HG03575 (cell line): ENCODE measurements around the gene SPAG8.
A peak's percentile ranks its signal among the peaks of the same experiment; 100 is the strongest.

Experiments used
- ATAC-seq: cut with Tn5 transposase; IDR thresholded peaks from one replicate; pipeline ENCODE4 v1.9.1; 2021; ENCODE audit not compliant: unreplicated experiment, insufficient number of reproducible peaks, low FRiP score; ENCODE audit errors: extremely low read depth

Gene SPAG8

DNA sequence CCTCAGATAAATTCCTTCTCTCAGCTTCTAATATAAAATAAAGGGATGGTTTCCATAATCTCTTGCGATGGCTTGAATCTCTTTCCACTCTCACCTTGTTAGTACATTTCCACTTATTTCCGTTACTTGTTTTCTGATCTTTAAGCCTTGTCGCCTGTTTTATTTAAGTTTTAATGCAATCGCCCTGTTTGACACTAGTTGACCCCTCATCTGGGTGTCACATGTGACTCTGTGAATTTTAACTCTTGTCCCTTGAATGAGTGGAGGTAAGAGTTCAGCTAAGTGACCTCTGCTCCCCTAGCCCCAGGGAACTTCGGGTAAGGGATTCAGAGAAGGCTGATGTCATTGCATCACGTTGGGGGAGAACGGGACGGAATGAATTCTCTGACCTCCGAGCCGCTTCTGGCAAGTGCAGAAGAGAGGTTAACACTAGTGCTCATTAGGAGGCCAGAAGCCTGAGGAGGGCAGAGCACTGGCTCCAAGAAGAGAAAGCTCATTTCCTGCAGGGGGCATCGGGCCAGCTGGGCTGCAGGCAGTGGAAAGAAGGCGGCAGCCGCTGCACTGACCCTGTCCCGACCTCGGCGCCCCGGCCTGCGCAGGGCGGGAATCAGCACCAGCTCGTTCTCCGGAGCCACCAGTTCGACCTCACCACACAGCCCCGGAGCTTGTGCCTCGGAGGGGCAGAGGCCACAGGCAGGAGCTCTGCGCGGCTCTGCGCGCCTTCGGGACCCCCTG is 2.2 kb upstream of the SPAG8 start:
- ATAC-seq: peak; percentile 10

DNA sequence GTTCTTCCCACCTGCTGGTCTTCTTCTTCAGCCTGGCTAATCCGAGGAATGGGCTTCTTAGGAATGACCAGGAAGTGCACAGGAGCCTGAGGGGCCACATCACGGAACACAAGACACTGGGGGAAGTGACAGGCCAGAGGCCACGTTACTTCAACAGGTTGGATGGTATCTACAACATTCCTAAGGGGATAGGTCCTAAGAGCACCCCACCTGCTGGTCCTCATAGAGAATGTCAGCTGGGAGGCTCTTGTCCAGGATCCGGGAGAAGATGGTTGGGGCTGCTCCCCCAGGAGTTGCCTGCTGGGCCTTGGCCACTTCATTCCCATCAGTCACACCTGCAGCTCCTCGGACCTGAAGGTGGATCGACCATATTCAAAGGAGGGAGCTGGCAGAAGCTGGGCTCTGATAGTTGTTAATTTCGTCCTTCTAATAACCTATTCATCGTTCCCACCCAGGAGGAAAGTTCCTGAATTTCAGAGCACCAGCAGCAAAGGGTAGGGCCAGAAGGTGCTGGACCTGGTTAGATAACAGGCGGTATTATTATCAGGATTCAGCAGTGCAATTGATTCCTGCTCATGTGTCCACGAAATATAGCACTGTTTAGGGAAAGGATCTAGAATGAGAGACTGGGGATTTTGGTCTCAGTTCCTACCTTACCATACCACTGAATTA is 1.5 kb upstream of the SPAG8 start:
- ATAC-seq: no peak

DNA sequence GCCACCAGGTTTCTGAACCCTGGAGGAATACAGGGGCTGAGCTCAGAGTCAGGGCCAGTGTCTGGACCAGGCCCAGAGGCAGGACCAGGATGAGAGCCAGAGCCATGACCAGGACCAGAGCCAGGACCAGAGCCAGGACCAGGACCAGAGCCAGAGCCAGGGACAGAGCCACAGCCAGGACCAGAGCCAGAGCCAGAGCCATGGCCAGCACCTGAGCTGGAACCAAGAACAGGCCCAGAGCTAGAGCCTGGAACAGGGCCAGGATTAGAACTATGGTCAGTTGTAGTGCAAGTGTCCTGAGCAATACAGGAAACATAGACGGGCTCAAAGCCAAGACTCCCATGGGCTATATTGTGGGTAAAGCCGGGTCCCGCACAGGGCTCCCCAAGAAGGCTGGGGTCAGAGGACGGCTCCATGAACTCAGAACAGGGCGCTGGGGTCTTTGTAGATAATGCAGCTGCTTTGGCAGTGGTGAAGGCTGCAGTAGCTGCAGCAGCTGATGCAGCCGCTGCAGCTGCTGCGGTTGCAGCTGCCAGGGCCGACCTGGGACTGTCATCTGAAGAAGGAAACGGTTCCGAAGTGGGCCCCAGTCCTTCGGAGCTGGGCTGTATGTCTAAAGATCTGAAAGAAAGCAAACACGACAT is 559 bp downstream of the SPAG8 start:
- no peak for ATAC-seq

DNA sequence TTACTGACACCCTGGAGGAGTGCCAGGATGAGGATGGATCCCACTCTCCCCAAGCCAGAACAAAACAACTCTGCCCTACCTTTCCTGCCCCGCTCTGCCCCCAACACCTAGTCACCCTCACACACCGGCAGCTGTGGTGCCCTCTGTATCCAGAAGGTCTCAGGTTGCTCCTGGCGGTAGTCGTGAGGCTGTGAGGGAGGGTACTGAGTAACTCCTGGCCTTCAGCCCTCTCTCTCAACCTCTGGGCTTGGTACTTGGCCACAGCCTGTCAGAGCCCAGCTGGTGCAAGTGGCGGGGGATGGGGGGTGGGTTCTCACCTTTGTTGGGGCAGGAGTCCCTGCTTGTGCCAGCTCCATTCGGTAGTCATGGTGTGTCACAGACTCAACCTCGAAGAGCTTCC is 1.9 kb downstream of the SPAG8 start:
- no peak for ATAC-seq

DNA sequence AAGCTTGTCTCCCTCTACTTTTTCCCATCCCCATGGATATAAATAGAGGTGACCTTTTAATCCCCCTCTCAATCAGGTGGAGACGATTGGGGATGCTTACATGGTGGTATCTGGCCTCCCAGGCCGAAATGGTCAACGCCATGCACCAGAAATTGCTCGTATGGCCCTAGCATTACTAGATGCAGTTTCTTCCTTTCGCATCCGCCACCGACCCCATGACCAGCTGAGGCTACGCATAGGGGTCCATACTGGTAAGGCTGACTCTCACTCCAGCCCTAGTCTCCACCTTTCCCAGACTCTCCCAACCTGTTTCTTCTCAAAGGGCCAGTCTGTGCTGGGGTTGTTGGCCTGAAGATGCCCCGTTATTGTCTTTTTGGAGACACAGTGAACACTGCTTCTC is 3.6 kb downstream of the SPAG8 start:
- no peak for ATAC-seq

DNA sequence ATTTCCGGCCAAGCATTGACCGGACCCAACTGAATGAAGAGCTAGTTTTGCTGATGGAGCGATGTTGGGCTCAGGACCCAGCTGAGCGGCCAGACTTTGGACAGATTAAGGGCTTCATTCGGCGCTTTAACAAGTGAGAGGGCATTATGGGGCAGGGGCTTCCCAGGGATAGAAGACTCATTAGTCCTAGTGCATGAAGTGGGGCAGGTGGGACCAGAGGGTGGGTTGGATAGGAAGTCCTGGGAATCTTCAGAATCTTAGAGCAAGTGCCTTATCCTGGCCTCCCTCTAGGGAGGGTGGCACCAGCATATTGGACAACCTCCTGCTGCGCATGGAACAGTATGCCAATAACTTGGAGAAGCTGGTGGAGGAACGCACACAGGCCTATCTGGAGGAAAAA is 6.0 kb downstream of the SPAG8 start:
- no peak for ATAC-seq

DNA sequence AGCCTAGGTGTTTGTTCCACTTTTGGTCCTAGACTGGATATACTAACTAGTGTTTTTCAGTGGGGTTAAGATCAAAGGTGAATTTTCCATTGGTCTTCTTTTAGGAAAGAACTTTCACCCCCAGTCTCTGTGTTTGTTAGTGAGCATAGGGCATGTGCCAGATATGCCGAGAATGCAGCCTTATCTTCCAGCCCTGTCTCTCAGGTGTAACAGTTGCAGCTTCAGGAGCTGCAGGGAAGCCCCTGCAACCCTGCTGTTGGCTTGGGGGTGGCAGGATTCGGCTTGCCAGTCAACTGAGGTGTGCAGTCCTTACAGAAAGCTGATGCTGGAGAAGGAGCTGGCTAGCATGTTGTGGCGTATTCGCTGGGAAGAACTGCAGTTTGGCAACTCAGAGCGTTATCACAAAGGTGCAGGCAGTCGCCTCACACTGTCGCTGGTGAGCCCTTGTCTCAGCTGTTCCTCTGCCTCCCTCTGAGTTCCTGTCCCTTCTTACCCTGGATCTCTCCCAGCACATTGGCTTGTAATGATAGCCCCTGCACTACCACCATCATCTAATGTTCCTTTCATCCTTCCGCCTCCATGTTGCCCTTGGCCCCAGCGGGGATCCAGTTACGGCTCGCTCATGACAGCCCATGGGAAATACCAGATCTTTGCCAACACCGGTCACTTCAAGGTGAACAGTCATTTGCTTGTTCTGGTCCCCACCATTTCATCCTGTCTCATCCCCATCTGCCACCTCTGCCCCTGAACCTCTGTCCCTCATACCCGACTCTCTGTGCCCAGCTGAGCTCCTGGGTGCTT is 10.5 kb downstream of the SPAG8 start:
- ATAC-seq: no peak

DNA sequence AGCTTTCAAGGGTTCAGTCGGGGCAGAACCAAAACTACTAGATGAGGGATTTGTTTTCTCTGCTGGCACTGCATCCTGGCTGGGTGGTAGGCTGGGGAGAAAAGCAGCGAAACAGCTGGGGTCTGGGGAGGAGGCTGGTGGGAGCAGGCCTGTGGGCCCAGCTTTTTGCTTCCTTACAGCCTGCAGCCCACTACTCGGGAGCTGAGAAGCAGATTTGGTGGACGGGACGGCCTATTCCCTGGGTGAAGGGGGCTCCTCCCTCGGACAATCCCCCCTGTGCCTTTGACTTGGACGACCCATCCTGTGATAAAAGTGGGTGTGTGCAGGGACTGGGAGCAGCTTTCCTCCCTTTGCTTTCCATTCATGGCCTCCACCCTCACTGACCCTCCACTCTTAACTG is 11.5 kb downstream of the SPAG8 start:
- ATAC-seq: no peak

DNA sequence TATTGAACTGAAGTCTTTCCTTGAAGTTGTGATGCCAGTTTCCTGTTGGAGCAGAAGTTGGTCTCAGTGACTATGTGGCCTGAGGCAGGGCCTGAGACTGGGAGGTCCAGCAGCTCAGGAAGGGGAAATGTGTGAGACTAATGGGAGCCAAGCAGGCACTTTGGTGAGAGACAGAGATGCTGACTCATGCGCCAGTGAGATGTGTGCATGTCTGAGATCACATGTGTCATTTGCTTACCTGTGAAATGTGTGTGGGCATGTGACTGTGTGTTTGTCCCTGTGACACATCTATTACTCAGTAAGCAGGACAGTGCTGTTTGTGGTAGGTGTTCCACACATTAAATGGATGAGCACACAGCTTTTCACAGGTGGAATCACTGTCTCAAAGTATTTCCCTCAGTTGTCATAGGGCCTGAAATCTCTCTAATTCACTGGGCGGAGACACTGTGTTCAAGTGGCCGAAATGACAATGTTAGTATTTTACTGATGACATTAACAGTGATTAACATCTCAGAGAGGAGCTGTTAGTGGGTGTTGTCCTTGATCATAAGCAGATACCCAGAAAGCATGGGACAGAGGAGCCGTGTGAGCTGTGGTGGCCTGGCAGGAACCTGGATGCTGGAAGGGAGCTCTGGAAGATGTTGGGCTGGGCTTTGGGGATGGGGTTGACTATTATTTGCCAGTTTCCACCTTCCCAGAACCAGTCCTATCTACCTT is 13.2 kb downstream of the SPAG8 start:
- ATAC-seq: no peak

DNA sequence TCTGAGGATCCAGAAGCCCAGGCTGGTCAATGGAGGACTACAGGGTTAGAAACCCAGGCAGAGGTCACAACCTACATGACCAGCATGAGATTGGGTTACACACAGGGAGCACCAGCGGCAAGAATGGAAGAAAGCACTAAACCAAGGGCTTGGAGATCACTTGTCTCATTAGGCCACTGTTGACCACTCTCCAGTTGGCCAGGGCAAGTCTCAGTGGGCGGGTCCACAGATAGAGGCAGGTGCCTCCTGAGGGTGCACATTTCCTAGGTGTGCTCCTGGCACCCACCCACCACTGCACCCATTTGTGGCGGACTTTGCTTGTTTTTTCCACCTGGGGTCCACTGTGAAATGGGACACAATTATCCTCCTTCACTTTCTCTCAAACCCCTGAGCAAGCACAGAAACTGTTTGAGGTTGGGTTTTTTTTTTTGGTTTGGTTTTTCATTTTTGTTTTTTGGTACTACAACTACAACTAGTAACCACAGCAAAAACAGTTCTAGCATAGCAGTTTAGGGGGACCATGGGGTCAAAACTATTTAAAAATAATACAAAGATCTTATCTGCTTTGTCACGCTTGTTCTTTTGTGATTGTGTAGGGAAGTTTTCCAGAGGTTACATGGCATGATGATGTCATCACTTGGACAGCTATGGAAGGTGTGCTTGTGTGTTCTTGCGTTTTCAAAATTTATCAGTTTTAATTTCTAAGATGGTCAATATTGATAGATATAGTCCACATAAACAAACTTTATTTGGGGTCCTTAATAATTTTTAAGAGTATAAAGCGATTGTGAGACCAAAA is 14.6 kb downstream of the SPAG8 start:
- ATAC-seq: no peak

DNA sequence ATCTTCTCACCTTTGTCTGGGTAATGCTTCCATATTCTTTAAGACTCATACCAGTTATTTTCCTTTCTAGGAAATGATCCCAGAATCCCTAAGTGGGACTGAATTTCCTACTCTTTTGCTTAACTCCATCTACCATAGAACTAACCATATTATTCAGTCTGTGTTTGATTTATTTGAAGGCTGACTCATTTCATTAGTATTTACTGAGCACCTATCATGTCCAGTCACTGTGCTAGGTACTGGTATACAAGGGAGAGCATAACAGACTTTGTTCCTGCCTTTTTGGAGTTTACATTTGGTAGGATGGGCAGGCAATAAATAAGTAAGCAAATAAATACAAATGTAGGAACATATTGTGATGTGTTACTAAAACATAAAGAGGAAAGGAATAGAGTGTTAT is 16.4 kb downstream of the SPAG8 start:
- ATAC-seq: no peak

DNA sequence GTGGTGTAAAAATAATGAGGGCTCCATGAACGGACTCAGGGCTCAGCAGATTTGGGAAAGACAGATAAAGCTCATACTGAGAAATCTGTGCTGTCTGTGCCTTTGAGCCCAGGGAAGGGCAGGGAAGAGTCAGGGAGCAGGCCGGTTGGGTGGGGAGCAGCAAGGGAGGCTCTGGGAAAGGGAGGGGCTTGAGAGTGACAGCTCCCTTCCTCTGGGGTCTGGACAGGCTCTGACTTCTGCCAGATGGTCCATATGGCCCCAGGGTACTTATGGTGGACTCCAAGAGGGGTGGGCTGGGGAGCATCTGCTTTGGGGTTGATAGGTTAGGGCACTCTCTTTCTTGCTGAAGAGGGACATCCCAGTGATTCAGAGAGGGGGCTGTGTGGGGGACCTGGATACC is 18.6 kb downstream of the SPAG8 start:
- no peak for ATAC-seq

DNA sequence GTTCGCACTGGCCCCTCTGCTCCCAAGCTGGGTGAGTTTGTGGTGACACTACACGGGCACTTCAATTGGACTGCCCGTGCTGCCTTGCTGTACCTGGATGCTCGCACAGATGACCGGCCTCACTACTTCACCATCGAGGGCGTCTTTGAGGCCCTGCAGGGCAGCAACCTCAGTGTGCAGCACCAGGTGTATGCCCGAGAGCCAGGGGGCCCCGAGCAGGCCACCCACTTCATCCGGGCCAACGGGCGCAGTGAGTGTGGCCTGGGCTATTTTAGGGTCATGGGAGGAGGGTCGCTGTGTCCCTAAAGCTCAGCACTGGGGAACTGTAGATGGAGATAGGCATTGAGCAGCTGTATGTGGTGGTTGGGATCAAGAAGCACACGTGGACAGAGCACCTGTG is 19.2 kb downstream of the SPAG8 start:
- ATAC-seq: no peak

DNA sequence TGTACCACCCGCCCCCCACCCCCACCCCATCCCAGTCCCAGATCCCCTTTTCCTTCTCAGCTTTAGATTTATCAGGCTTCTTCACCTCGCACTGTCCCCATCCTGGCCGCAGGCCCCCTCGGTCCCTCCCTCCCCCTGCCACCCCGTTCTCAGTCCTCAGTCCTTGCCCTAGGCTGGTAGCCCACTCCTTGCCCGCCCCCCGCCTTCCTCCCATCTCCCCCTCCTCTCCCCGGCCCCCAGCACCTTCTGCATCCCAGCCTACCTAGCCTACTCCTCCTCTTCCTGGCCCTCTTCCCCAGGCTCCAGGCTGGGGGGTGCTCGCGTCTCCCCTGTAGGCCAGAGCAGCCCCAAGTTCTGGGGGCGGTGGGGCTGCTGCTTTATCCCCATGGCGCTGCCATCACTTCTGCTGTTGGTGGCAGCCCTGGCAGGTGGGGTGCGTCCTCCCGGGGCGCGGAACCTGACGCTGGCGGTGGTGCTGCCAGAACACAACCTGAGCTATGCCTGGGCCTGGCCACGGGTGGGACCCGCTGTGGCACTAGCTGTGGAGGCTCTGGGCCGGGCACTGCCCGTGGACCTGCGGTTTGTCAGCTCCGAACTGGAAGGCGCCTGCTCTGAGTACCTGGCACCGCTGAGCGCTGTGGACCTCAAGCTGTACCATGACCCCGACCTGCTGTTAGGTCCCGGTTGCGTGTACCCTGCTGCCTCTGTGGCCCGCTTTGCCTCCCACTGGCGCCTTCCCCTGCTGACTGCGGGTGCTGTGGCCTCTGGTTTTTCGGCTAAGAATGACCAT is 19.8 kb downstream of the SPAG8 start:
- ATAC-seq: no peak

DNA sequence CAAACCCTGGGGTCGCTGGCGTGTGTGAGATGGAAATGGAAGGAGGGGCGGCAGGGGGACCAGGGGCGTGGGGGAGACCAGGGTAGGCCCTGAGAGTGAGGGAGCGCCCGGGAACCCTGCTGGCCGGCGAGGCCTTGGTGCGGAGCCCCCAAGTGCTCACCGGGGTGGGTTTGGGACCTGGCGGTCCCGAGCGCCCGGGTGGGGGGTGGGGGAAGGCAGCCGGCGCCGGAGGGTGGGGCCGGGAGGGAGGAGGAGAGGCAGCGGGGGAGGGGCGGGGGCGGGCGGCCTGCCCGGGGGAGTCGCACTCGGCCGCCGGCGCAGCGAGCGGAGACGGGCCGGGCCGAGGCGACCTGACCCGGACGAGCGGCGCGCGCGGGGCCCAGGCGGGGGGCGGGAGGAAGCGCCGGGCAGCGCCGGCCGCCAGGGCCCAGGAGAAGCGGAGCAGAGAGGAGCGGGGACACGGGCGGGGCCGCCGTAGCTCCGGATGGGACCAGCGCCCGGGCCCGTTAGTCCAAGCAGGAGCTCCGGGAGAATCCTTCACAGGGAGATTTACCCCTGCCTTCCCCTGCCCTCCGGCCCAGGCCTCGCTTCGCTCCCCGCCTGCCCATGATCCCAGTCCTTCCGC is 20.7 kb downstream of the SPAG8 start, which contains the start of gene NPR2:
Gene NPR2, plus strand, starts transcription at position 295 of the 625 bp plus-strand sequence. CDS start 818 bp downstream, outside the sequence.
- no peak for ATAC-seq

DNA sequence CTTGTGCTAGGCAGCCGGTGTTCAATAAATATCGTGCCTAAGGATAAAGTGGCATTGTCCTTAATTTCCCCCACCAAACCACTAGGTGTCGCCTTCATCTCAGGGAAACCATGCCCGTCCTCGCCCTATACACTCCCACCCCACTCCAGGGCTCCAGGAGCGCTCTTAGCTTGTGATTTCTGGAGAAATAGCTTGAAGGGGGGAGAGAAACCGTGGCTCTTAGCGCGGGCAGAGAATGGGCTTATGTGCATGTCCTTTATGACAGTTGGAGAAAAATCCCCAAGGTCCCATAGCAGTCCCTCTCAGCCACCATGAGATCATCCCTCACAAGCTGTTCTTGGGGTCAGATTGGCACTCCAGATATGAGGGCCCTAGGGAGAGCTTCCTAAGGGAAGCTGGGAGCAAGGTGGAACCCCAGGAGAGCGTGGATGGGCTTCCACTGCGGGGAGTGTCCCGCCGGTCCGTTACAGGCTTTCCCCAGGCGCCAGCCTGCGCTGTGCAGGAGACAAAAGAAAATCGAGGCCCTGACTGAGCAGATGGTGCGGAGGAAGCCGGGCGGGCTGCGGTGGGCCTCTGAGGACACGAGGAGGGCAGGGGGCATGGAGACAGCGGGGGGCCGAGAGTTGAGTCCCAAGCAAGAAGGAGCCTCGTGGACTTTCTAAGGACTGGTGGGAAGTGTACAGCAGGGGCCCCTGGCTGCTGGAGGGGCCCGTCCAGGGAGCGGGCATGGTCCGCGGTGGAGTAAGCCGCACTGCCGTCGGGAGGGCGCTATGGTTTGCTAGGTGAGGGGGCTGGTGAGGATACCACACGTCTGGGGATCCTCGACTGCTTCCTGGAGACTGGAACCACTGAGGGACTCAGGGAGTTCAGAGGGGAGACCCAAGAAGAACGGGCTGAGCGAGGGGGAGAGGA is 21.4 kb downstream of the SPAG8 start:
- no peak for ATAC-seq
